Measurements from ENCODE around the gene CLEC4F. TPM values are rescaled to one million over a fixed set of nuclear protein-coding genes. Genes with fewer than 3 reads are reported as not detected.
A peak's percentile ranks its signal among the peaks of the same experiment; 100 is the strongest.

Gene CLEC4F
- total and polyA plus RNA-seq, 2 of the 13 experiments (the other 11 are each of a cell fraction or from before 2014, with no cell fraction given), result 0.12 to 0.13 TPM

GRCh38 chr2:70789304-70790135, 30.9 kb downstream of the CLEC4F start (continued):
- TF ChIP-seq ATF4 (CRISPR knock-in tag; IDR thresholded peaks at IDR 0.05) (no peak), PITX1 (CRISPR knock-in tag; IDR thresholded peaks at IDR 0.05) (no peak), ZNF543 (CRISPR knock-in tag; IDR thresholded peaks at IDR 0.05) (no peak), HOXA5 (CRISPR knock-in tag; IDR thresholded peaks at IDR 0.05) (no peak), ZSCAN9 (CRISPR knock-in tag; IDR thresholded peaks at IDR 0.05; ENCODE audit: borderline replicate concordance) (peak; percentile 37; the same call in 1 of the 2 replicates), CAMTA2 (CRISPR knock-in tag; IDR thresholded peaks at IDR 0.05; ENCODE audit: borderline replicate concordance) (no peak), RORA (CRISPR knock-in tag; IDR thresholded peaks at IDR 0.05) (no peak), FOXK2 (IDR thresholded peaks at IDR 0.05) (no peak), YEATS2 (CRISPR knock-in tag; IDR thresholded peaks at IDR 0.05; ENCODE audit: borderline replicate concordance) (no peak; the same call in 1 of the 2 replicates), THAP11 (CRISPR knock-in tag; IDR thresholded peaks at IDR 0.05) (peak; percentile 50; the same call in 1 of the 2 replicates), BORCS8-MEF2B (CRISPR knock-in tag; IDR thresholded peaks at IDR 0.05) (no peak; the same call in 1 of the 2 replicates), CENPT (CRISPR knock-in tag; IDR thresholded peaks at IDR 0.05; ENCODE audit: low read depth) (no peak), ZSCAN5A (CRISPR knock-in tag; IDR thresholded peaks at IDR 0.05; ENCODE audit: borderline replicate concordance) (no peak), ZUFSP (CRISPR knock-in tag; IDR thresholded peaks at IDR 0.05; ENCODE audit: borderline replicate concordance) (no peak), ZGPAT (CRISPR knock-in tag; IDR thresholded peaks at IDR 0.05) (no peak), DMTF1 (CRISPR knock-in tag; IDR thresholded peaks at IDR 0.05) (no peak), TMF1 (CRISPR knock-in tag; IDR thresholded peaks at IDR 0.05; ENCODE audit: low read depth) (no peak), ZNF143 (CRISPR knock-in tag; IDR thresholded peaks at IDR 0.05) (no peak), ZNF44 (CRISPR knock-in tag; IDR thresholded peaks at IDR 0.05) (no peak), DMAP1 (CRISPR knock-in tag; IDR thresholded peaks at IDR 0.05) (no peak), ETV6 (CRISPR knock-in tag; conservative IDR thresholded peaks at IDR 0.05) (no peak), EEA1 (CRISPR knock-in tag; IDR thresholded peaks at IDR 0.05; ENCODE audit: borderline replicate concordance) (no peak), IKZF4 (CRISPR knock-in tag; IDR thresholded peaks at IDR 0.05; ENCODE audit: borderline replicate concordance, low read depth, not compliant biosample characterization) (no peak)

Measured in HepG2 (cell line).